Lung microvascular endothelial cell (primary cell): ENCODE measurements around the gene NUP88. TPM values are rescaled to one million over a fixed set of nuclear protein-coding genes. Genes with fewer than 3 reads are reported as not detected.

Source experiments
- DNase-seq, 2 donors: peaks; one replicate each; pipeline versions ENCODE4 v3.0.0 to v3.0.0-alpha.2; 2010; ENCODE audit warnings: low read depth in 2 of 2
- total RNA-seq: library from RNA; depleted of rRNA; stranded (reverse); fragments of >200 nt; gene quantifications from 2 replicates; pipeline ENCODE4 v1.2.1, GENCODE V29; 2014

NUP88 gene
- total RNA-seq, 1 donor from 2014 or later: 60.3 TPM

- DNase-seq: peak; percentile 89 to 90
These were observed 644 bp upstream of the NUP88 start, which contains the start of gene RPAIN for GRCh38 chr17:5419959-5420653. Gene RPAIN (plus strand): TSS chr17:5420182. CDS start chr17:5420211, 29 bp downstream.

- peak; percentile 76 to 89 for DNase-seq
These were observed 555 bp downstream of the NUP88 start for GRCh38 chr17:5418858-5419355.

GRCh38 chr17:5416901-5417300 is 2.6 kb downstream of the NUP88 start:
- no peak for DNase-seq

- DNase-seq: peak; percentile 49 to 86
These were observed 5.8 kb downstream of the NUP88 start for GRCh38 chr17:5413682-5414081.

GRCh38 chr17:5410594-5411272 is 8.7 kb downstream of the NUP88 start:
- DNase-seq: no peak

- DNase-seq: no peak
These were observed 11.3 kb downstream of the NUP88 start for GRCh38 chr17:5408186-5408585.

GRCh38 chr17:5405400-5405799 is 14.1 kb downstream of the NUP88 start:
- no peak for DNase-seq

GRCh38 chr17:5399767-5400166 is 19.7 kb downstream of the NUP88 start:
- no peak for DNase-seq

GRCh38 chr17:5396612-5397011 is 22.9 kb downstream of the NUP88 start:
- no peak for DNase-seq

GRCh38 chr17:5391678-5392077 is 27.8 kb downstream of the NUP88 start:
- DNase-seq: no peak

- DNase-seq: no peak
These were observed 37.9 kb downstream of the NUP88 start for GRCh38 chr17:5381542-5381941.

GRCh38 chr17:5380491-5381135 is 38.8 kb downstream of the NUP88 start:
- no peak for DNase-seq

- DNase-seq: no peak
These were observed 39.9 kb downstream of the NUP88 start for GRCh38 chr17:5379351-5380107.

- DNase-seq: no peak
These were observed 40.8 kb downstream of the NUP88 start for GRCh38 chr17:5378566-5379207.

- no peak for DNase-seq
These were observed 46.4 kb downstream of the NUP88 start for GRCh38 chr17:5373112-5373511.

GRCh38 chr17:5370411-5370810 is 49.1 kb downstream of the NUP88 start:
- DNase-seq: no peak

GRCh38 chr17:5365831-5366230 is 53.6 kb downstream of the NUP88 start:
- DNase-seq: no peak

- no peak for DNase-seq
These were observed 54.8 kb downstream of the NUP88 start for GRCh38 chr17:5364696-5365095.

- DNase-seq: peak; percentile 8 to 48
These were observed 55.3 kb downstream of the NUP88 start for GRCh38 chr17:5364156-5364555.

- DNase-seq: no peak
These were observed 57.2 kb downstream of the NUP88 start for GRCh38 chr17:5362162-5362811.

GRCh38 chr17:5361426-5361825 is 58.0 kb downstream of the NUP88 start:
- no peak for DNase-seq
